Lung (tissue), 12 donors: ENCODE results near the gene MRPS14. TPM values are rescaled to one million over a fixed set of nuclear protein-coding genes. Genes with fewer than 3 reads are reported as not detected.

Experiments
- ATAC-seq: fragments of 200-7000 bp; cut with Tn5 transposase; one replicate; pipeline ENCODE4 v1.9.1; 2020; ENCODE audit warnings: moderate number of reproducible peaks; ENCODE audit not compliant: insufficient read depth, low FRiP score
- DNase-seq, 3 donors: peaks; one replicate each; pipeline ENCODE4 v3.0.0-alpha.2; 2013 to 2017
- H3K27ac ChIP-seq, 2 donors: one replicate each; pipeline ENCODE4 v1.5.1; 2013; ENCODE audit warnings: mild to moderate bottlenecking in 2 of 2, moderate library complexity in 2 of 2, control low read depth in 1 of 2, inconsistent platforms in 1 of 2, low read depth in 1 of 2, low read length in 1 of 2
- H3K27me3 ChIP-seq, 3 donors: one replicate each; pipeline ENCODE4 v1.5.1; 2013; ENCODE audit warnings: low read length in 2 of 3; ENCODE audit not compliant: control insufficient read depth in 3 of 3, insufficient read depth in 3 of 3
- H3K36me3 ChIP-seq, 4 donors: one replicate each; pipeline ENCODE4 v1.5.1; 2013; ENCODE audit warnings: low read length in 4 of 4, mild to moderate bottlenecking in 1 of 4, moderate library complexity in 1 of 4; ENCODE audit not compliant: control insufficient read depth in 4 of 4, insufficient read depth in 4 of 4
- H3K4me1 ChIP-seq, 5 donors: one replicate each; pipeline ENCODE4 v1.5.1; 2013; ENCODE audit warnings: low read length in 5 of 5, mild to moderate bottlenecking in 2 of 5, moderate library complexity in 1 of 5; ENCODE audit not compliant: control insufficient read depth in 5 of 5, insufficient read depth in 5 of 5
- H3K4me3 ChIP-seq: one replicate; pipeline ENCODE4 v1.5.1; 2013; ENCODE audit warnings: mild to moderate bottlenecking, control low read depth, moderate library complexity
- H3K9ac ChIP-seq, 2 donors: one replicate each; pipeline ENCODE4 v1.5.1; 2013; ENCODE audit warnings: low read length in 2 of 2, control low read depth in 1 of 2; ENCODE audit not compliant: insufficient read depth in 1 of 2
- H3K9me3 ChIP-seq, 4 donors: one replicate each; pipeline ENCODE4 v1.5.1; 2013; ENCODE audit warnings: low read length in 3 of 4, mild to moderate bottlenecking in 1 of 4, moderate library complexity in 1 of 4; ENCODE audit not compliant: control insufficient read depth in 4 of 4, insufficient read depth in 3 of 4
- WGBS, 2 donors: extraction: QIAGEN DNeasy Blood & Tissue Kit; methylation state at CpG; one replicate each; pipeline ENCODE4 v1.1.7; 2013; 5-methylcytosine and 5-hydroxymethylcytosine counted together
- polyA plus RNA-seq, 2 donors: library from polyadenylated mRNA; stranded (reverse); fragments of 200-250 nt; gene quantifications; one replicate each; pipeline ENCODE4 v1.2.1, GENCODE V29; 2013
- total RNA-seq, 2 donors: library from RNA; depleted of rRNA in 1 of 2; stranded (reverse); fragments of >200 nt in 1 of 2; gene quantifications; one replicate each; pipeline ENCODE4 v1.2.1, GENCODE V29; 2014 to 2021
- TF ChIP-seq, protein P1 (sequence below): IDR thresholded peaks from 2 replicates; pipeline ENCODE4 v1.5.1; 2012; ENCODE audit warnings: mild to moderate bottlenecking; ENCODE audit errors: control extremely low read depth, extremely low read depth
- donor health status: control.
- donor health status: control.
- donor health status: Bipolar disorder and iron deficiency.
- donor health status: healthy.
- donor health status: DM: yes; HTN: yes; CAD: no.

The MRPS14 gene
- total and polyA plus RNA-seq, 4 donors, result 13.4 to 39.7 (median 23.5) TPM

DNA sequence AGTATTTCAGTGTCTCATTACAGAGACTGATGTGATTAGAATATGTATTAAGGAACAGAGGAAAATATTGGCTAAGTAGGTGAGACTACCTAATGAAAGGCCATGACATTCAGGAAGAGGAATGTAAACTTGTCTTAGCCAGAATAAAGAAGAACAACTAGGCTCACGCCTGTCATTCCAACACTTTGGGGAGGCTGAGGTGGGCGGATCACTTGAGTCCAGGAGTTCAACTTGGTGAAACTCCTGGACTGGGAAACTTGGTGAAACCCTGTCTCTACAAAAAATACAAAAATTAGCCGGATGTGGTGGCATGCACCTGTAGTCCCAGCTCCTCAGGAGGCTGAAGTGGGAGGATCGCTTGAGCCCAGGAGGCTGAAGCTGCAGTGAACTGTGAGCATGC, 38.3 kb downstream of the MRPS14 start:
- WGBS, 2 donors, result 96 to 98% methylated on average over 4 of the region's 4 CpGs
- no peaks in the 10 kb centered on the region for H3K27me3 ChIP-seq
- H3K4me3 ChIP-seq, result no peak overlapping the region
- TF ChIP-seq, protein P1, sequence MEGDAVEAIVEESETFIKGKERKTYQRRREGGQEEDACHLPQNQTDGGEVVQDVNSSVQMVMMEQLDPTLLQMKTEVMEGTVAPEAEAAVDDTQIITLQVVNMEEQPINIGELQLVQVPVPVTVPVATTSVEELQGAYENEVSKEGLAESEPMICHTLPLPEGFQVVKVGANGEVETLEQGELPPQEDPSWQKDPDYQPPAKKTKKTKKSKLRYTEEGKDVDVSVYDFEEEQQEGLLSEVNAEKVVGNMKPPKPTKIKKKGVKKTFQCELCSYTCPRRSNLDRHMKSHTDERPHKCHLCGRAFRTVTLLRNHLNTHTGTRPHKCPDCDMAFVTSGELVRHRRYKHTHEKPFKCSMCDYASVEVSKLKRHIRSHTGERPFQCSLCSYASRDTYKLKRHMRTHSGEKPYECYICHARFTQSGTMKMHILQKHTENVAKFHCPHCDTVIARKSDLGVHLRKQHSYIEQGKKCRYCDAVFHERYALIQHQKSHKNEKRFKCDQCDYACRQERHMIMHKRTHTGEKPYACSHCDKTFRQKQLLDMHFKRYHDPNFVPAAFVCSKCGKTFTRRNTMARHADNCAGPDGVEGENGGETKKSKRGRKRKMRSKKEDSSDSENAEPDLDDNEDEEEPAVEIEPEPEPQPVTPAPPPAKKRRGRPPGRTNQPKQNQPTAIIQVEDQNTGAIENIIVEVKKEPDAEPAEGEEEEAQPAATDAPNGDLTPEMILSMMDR, result no peak
- no peak for ATAC-seq
- H3K27ac ChIP-seq, result no peak overlapping the region
- peaks cover 0 to 3% (median 0%) of the 10 kb centered on the region in 4 donors for H3K9me3 ChIP-seq
- peaks cover 0 to 5% (median 3%) of the 10 kb centered on the region in 4 donors for H3K36me3 ChIP-seq
- DNase-seq, result no peak
- no peak overlapping the region for H3K9ac ChIP-seq
- H3K4me1 ChIP-seq, result no peaks in the 10 kb centered on the region

DNA sequence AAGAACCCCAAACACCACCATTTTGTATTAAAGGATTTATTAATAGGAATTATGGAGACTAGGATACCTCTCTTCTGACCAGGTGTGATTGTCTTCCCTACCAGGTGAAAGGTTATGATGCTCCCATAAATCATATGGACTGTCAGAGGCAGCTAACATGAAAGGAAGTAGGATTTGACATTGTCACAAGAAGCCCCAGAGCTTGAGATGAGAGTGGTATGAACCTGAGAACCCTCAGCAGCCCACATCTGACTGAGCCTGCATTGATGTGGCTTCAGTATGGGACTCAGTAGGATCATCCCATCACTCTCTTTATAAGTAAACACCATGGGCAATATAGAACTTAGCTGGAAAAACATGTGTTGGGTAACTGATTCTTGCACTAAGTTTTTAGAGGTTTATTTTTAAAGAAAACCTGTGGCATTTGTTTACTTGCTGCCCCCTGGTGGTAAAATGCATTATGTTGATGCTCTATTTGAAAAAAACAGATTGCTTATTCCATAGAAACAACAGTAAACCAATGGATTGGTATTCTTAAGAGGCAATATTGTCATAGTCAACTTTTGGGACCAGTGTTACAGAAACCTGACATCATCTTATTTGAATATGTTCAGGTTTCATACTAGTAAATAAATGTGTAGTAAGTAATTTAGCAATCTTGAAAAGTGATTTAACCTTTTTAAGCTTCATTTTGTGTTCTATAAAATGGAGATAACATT, 40.1 kb downstream of the MRPS14 start:
- H3K36me3 ChIP-seq, result peaks cover 0 to 9% (median 5%) of the 10 kb centered on the region in 4 donors
- DNase-seq, result peak in 2 of 3 donors; percentile 61
- no peak for ATAC-seq

GRCh38 chr1:174976436-174977108, 46.7 kb downstream of the MRPS14 start:
- Histone ChIP-seq H3K27me3 (no peaks in the 10 kb centered on the region), H3K27ac (no peak overlapping the region), H3K4me1 (peaks cover 0 to 14% (median 8%) of the 10 kb centered on the region in 5 donors), H3K36me3 (peaks cover 0 to 9% (median 6%) of the 10 kb centered on the region in 4 donors), H3K9me3 (no peaks in the 10 kb centered on the region), H3K4me3 (no peak overlapping the region), H3K9ac (peak overlapping the region in 1 of 2 donors; percentile 20)
- ATAC-seq (no peak), DNase-seq (peak in 2 of 3 donors; percentile 12 to 58)
- WGBS, 2 donors, result 70 to 86% methylated on average over 4 of the region's 4 CpGs
- TF ChIP-seq, protein P1, result no peak

More for the DNA sequence above, 40.1 kb downstream of the MRPS14 start:
- Histone ChIP-seq H3K27me3 (no peaks in the 10 kb centered on the region), H3K4me3 (no peak overlapping the region), H3K9ac (no peak overlapping the region), H3K9me3 (peaks cover 0 to 3% (median 0%) of the 10 kb centered on the region in 4 donors), H3K27ac (no peak overlapping the region), H3K4me1 (no peaks in the 10 kb centered on the region)
- TF ChIP-seq, protein P1, result peak; percentile 26
